Activated gamma-delta T cell (primary cell): Measurements from ENCODE around the gene HOXD12.

ENCODE experiments used
- DNase-seq: peaks from one replicate; lab custom pipeline; 2025; lab: John Stamatoyannopoulos, UW

HOXD12 gene

GRCh38 chr2:176092270-176093144 lies 7.1 kb upstream of the HOXD12 start, which contains the start of gene HOXD13:
Gene HOXD13 (plus strand): TSS chr2:176092721. CDS start chr2:176092891, 170 bp downstream.
- DNase-seq, result no peak

DNA sequence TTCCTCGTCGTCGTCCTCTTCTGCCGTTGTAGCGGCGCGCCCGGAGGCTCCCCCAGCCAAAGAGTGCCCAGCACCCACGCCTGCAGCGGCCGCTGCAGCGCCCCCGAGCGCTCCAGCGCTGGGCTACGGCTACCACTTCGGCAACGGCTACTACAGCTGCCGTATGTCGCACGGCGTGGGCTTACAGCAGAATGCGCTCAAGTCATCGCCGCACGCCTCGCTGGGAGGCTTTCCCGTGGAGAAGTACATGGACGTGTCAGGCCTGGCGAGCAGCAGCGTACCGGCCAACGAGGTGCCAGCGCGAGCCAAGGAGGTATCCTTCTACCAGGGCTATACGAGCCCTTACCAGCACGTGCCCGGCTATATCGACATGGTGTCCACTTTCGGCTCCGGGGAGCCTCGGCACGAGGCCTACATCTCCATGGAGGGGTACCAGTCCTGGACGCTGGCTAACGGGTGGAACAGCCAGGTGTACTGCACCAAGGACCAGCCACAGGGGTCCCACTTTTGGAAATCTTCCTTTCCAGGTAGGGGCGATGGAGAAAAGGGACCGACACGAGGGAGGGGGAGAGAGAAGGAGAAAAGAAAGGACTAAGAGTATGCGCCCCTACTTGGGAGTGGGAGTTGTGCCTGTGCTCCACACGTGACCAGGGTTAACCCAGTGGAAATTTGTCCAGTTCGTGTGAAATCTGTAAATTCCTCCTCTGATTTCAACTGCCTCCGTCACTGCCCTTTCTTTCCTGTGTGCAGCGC lies 6.3 kb upstream of the HOXD12 start:
- no peak for DNase-seq

GRCh38 chr2:176093898-176094249 lies 5.7 kb upstream of the HOXD12 start:
- no peak for DNase-seq

- DNase-seq, result no peak
Observed at GRCh38 chr2:176094349-176094748, 5.2 kb upstream of the HOXD12 start.

- DNase-seq, result no peak
Observed at GRCh38 chr2:176095421-176095820, 4.2 kb upstream of the HOXD12 start.

- no peak for DNase-seq
Observed at GRCh38 chr2:176096243-176096985, 3.2 kb upstream of the HOXD12 start.

GRCh38 chr2:176096986-176097819 lies 2.4 kb upstream of the HOXD12 start:
- no peak for DNase-seq

GRCh38 chr2:176097820-176098365 lies 1.7 kb upstream of the HOXD12 start:
- DNase-seq, result no peak

GRCh38 chr2:176098366-176099158 lies 1.0 kb upstream of the HOXD12 start:
- no peak for DNase-seq

DNA sequence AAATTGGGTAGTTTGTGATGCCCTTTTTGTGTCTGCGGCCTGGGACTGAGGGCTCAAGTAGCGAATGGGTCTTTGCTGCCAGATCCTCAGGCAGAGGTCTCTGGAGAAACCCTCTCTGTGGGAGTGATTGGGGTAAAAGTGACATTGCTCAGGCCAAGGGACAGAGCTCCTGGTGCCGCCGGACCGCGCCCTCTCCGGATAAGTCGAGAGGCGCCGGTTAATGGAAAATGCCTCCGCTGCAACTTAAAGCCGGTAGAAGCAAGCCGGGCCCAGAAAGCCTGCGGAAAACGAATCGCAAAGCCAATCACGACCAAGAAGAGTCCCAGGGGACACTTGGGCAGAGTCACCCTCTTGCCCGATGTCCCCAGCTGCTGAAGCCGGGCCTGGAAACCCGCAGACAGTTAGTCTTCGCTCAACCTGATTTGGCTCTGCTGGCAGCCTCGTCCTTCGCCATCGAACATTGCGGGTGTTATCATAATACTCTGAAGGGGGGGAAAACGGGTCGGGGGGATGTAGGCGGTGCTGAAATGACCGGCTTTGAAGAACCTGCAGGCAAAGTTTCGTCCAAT lies 352 bp upstream of the HOXD12 start:
- DNase-seq, result no peak

DNA sequence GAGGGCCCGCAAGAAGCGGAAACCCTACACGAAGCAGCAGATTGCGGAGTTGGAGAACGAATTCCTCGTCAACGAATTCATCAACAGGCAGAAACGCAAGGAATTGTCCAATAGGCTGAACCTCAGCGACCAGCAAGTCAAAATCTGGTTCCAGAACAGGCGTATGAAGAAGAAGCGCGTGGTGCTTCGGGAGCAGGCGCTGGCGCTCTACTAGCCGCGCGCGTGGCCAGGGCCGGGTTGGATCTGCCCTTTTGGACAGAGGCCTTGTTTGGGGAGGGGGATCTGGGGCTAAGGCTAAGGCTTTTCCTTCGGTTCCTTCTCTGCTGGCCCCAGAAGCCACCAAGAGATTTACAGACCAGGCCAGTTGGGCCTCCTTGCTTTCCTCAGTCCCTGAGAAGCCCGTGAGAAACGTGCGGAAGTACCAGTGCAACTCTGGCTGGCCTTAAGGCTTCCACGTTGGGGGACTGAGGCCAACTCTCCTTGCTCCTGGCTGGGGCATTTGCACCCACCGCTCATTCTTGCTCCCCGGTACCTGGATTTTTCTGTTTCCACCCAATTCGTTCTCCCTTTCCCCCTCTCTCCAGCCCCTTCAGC lies 1.0 kb downstream of the HOXD12 start:
- DNase-seq, result no peak

GRCh38 chr2:176101216-176101830 lies 1.7 kb downstream of the HOXD12 start:
- DNase-seq, result no peak

GRCh38 chr2:176101842-176102241 lies 2.2 kb downstream of the HOXD12 start:
- DNase-seq, result no peak

DNA sequence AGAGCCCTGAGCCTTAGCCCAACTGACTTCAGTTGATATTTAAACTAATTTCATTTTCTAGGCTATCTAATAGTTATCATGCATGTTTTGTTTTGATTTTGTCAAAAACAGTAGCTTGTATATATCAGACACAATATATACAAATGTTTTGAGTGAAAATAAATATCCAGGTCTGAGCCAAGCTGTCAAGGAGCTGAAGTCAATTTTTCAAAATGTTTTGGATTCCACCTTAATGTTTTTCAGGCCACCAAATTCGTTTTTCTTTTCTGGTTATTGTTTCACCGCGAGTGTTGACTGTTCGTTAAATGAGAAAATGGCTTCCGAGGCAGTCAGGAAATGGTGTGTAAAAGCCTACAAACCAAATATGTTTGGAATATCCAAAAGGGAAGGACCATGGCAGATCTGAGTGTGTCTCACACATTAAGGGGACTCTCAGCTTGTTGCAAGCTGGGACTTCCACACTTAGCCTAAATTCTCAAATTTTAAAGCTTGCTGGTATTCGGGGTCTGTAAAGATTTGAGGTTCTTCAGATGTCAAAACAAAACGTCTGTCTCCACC lies 2.8 kb downstream of the HOXD12 start:
- DNase-seq, result no peak

DNA sequence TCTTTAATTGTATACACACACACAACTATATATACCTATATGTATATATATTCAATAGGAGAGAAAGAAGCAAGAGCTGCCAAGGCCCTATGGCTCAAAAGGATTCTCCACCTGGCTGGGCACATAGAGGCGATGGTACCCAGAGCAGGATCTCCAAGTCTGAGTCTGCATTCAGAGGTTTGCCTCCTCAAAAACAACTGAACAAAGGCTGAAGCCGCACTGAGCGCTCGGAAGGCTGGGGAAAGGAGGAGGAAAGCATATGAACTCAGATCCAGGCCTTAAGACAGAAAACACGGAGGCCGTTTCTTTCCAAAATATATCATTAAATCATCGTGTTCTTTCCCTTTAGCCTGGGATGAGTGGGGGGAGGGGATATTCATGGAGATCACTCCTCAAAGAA lies 3.6 kb downstream of the HOXD12 start:
- no peak for DNase-seq

DNA sequence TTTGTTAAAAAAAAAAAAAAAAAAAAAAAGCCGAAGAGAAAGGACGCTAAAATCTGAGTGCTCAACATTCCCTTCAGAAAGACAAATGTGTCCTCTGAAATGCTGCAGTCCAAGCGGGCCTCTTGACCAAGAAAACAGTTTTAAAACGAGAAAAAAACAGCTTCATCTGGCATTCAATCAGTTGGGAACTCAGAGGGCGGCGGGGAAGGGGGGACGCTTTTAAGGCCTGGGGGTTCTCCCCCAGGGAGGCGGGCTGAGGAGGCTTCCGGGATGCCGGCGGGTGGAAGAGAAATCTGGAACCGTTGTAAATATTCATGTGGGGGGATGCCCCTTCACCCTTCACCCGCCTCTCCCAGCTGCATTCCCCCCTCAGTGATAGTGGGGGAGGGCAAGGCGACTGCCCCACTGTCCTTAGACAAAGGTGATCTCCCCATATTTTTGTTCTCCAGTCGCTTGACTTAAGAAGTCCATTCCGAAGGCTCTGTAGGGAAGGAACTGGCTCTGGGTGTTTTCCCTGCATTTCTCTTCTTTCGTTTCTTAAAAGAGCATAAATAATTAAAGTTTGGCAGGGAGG lies 4.2 kb downstream of the HOXD12 start:
- no peak for DNase-seq

GRCh38 chr2:176104316-176105077 lies 4.9 kb downstream of the HOXD12 start:
- no peak for DNase-seq
